Lower lobe of right lung (tissue), 2 donors: ENCODE results near the gene ZCWPW1. TPM values are rescaled to one million over a fixed set of nuclear protein-coding genes. Genes with fewer than 3 reads are reported as not detected.
"Not testable (repeated sequence)": the region's sequence is repeated elsewhere in the genome, so short reads cannot be mapped to it uniquely, and the experiment has no call there.

Experiments used
- ATAC-seq, 2 donors: fragments of 200-7000 bp; cut with Tn5 transposase; one replicate each; pipeline ENCODE4 v1.9.1; 2020 to 2022; ENCODE audit warnings: mild to moderate bottlenecking in 2 of 2, moderate library complexity in 2 of 2
- DNase-seq: peaks from one replicate; pipeline ENCODE4 v3.0.0-alpha.2; 2020
- H3K27ac ChIP-seq: fragments of 200-600 bp; one replicate; pipeline ENCODE4 v1.8.0; 2022
- H3K27me3 ChIP-seq: fragments of 200-600 bp; one replicate; pipeline ENCODE4 v1.8.0; 2022; ENCODE audit warnings: low read depth
- H3K36me3 ChIP-seq: fragments of 200-600 bp; one replicate; pipeline ENCODE4 v1.8.0; 2022; ENCODE audit warnings: mild to moderate bottlenecking
- H3K4me1 ChIP-seq: fragments of 200-600 bp; one replicate; pipeline ENCODE4 v1.8.0; 2022
- H3K4me3 ChIP-seq: fragments of 200-600 bp; one replicate; pipeline ENCODE4 v1.8.0; 2022; ENCODE audit warnings: mild to moderate bottlenecking
- H3K9me3 ChIP-seq: fragments of 200-600 bp; one replicate; pipeline ENCODE4 v1.8.0; 2022
- intact Hi-C: fragments of 100-400 bp; cut with DNase I; formaldehyde crosslinking; loops from one replicate; pipeline ENCODE4 v1.11.0; 2022
- total RNA-seq: library from RNA; stranded (reverse); fragmentation: NEBNext Ultra II Directional; extraction: Animal tissue kit (Norgen Biotek cat#: 25700); gene quantifications from one replicate; pipeline ENCODE4 v1.2.1, GENCODE V29; 2021
- TF ChIP-seq, protein P1 (sequence below): fragments of 200-600 bp; IDR thresholded peaks from one replicate; pipeline ENCODE4 v1.8.0; 2022; ENCODE audit warnings: antibody characterized with exemption, mild to moderate bottlenecking
- donor health status: DM: no; HTN: yes; CAD: no; lungs with severe emphysema.

Gene ZCWPW1
- total RNA-seq, 1 donor from 2014 or later: 4.9 TPM

DNA sequence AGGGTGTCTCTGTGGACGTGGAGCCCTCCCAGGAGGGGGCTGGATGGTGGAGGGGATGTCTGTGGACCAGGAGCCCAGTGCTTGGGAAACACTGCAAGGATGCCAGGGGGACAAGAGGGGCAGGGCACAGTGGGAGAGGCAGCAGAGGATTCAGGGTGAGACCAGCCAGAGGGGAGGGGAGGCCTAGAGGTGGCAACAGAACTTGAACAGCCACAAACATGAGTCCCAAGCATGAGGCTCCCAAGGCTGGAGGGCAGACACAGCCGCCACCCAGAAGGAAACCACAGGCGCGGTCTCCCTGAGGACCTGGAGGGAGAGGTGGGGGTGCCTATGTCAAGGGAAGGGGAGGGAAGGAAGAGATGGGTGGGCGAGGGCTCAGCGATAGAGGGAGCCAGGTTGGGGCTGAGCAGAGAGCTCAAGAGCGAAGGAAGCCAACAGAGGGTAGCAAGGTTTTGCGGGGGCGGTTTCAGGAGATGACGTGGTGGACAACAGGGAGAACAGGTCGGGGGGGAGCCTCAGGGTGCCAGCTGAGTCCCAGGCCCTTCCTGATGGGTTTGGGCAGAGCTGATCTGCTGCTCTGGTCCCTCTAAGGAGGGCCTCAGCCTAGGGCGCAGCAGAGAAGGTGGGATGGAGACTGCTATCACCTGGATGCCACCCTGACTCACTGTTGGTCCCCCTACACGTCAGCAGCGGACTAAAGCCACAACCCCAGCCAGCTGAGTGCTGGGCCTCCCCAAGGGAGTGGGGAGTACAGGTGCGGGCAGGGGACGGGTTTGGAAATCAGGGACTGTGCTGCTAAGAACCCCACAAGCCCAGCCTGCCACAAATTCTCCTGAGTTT is 61.9 kb downstream of the ZCWPW1 start:
- ATAC-seq (no peak), DNase-seq (peak; percentile 39)
- TF ChIP-seq, protein P1, sequence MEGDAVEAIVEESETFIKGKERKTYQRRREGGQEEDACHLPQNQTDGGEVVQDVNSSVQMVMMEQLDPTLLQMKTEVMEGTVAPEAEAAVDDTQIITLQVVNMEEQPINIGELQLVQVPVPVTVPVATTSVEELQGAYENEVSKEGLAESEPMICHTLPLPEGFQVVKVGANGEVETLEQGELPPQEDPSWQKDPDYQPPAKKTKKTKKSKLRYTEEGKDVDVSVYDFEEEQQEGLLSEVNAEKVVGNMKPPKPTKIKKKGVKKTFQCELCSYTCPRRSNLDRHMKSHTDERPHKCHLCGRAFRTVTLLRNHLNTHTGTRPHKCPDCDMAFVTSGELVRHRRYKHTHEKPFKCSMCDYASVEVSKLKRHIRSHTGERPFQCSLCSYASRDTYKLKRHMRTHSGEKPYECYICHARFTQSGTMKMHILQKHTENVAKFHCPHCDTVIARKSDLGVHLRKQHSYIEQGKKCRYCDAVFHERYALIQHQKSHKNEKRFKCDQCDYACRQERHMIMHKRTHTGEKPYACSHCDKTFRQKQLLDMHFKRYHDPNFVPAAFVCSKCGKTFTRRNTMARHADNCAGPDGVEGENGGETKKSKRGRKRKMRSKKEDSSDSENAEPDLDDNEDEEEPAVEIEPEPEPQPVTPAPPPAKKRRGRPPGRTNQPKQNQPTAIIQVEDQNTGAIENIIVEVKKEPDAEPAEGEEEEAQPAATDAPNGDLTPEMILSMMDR: no peak
- Histone ChIP-seq H3K4me3 (no peak overlapping the region), H3K27me3 (no peaks in the 10 kb centered on the region), H3K4me1 (peaks cover 14% of the 10 kb centered on the region), H3K9me3 (no peaks in the 10 kb centered on the region), H3K27ac (peak overlapping the region; percentile 58), H3K36me3 (peaks cover 38% of the 10 kb centered on the region)
- intact Hi-C loops: no loop called here

DNA sequence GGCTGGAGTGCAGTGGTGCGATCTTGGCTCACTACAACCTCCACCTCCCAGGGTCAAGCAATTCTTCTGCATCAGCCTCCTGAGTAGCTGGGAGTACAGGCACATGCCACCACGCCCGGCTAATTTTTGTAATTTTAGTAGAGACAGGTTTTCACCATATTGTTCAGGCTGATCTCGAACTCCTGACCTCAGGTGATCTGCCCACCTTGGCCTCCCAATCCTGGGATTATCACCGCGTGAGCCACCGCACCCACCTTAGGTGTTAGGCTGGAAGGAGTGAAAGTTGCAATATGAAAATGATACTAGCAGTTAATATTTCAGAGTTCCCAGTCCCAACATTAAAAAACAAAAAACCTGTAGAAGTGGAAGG is 62.5 kb downstream of the ZCWPW1 start:
- H3K4me3 ChIP-seq, intact Hi-C loops, H3K9me3 ChIP-seq, ATAC-seq, H3K27me3 ChIP-seq: not testable (repeated sequence)
- DNase-seq: peak; percentile 13
- peak overlapping the region; percentile 58 for H3K27ac ChIP-seq
- H3K4me1 ChIP-seq: peaks cover 12% of the 10 kb centered on the region
- H3K36me3 ChIP-seq: peaks cover 45% of the 10 kb centered on the region

DNA sequence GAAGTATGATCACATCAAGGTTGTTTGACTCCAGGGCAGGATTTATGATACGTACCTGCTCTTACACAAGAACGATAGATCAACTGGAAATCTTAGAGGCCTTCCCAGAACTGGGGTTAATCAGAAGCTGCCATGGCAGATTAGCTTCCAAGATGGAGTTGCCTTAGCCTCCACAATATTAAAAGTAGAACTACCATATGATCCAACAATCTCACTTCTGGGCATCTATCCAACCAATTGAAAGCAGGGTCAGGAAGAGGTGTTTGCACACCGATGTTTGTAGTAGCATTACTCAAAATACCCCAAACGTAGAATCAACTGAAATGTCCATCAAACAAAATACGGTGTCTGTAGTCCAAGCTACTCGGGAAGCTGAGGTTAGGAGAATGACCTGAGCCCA is 64.0 kb downstream of the ZCWPW1 start:
- no peak overlapping the region for H3K4me3 ChIP-seq
- H3K27me3 ChIP-seq: no peaks in the 10 kb centered on the region
- H3K4me1 ChIP-seq: peaks cover 6% of the 10 kb centered on the region
- DNase-seq: no peak
- ATAC-seq: no peak
- no peaks in the 10 kb centered on the region for H3K9me3 ChIP-seq
- H3K36me3 ChIP-seq: peaks cover 60% of the 10 kb centered on the region
- TF ChIP-seq, protein P1: no peak
- intact Hi-C loops: no loop called here
- H3K27ac ChIP-seq: no peak overlapping the region

DNA sequence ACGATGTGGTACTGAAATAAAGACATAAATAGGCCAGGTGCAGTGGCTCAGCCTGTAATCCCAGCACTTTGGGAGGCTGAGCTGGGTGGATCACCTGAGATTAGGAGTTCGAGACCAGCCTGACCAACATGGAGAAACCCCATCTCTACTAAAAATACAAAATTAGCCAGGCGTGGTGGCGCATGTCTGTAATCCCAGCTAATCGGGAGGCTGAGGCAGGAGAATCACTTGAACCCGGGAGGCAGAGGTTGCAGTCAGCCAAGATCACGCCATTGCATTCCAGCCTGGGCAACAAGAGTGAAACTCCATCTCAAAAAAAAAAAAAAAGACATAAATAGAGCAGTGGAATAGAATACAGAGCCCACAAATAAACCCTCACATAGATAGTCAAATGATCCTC is 64.7 kb downstream of the ZCWPW1 start:
- H3K9me3 ChIP-seq, H3K4me3 ChIP-seq, DNase-seq, intact Hi-C loops, H3K27ac ChIP-seq, H3K27me3 ChIP-seq, H3K4me1 ChIP-seq, ATAC-seq: not testable (repeated sequence)
- H3K36me3 ChIP-seq: peaks cover 66% of the 10 kb centered on the region

DNA sequence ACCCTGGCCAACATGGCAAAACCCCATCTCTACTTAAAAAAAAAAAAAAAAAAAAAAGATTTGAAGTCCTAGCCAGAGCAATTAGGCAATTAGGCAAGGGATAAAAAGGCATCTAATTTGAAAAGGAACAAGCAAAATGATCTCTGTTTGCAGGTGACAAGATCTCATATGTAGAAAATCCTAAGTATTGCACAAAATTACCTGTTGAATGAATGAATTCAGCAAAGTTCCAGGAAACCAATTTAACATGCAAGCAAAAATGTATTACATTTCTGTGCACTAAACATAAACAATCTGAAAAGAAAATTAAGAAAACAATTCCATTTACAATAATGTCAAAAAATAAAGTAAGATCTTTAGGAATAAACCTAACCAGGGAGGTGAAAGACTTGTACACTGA is 65.4 kb downstream of the ZCWPW1 start:
- H3K27me3 ChIP-seq: no peaks in the 10 kb centered on the region
- TF ChIP-seq, protein P1: no peak
- no peak for DNase-seq
- H3K9me3 ChIP-seq: no peaks in the 10 kb centered on the region
- no peak for ATAC-seq
- H3K4me1 ChIP-seq: peaks cover 6% of the 10 kb centered on the region
- H3K4me3 ChIP-seq: no peak overlapping the region
- intact Hi-C loops: no loop called here
- H3K27ac ChIP-seq: no peak overlapping the region
- peaks cover 71% of the 10 kb centered on the region for H3K36me3 ChIP-seq

DNA sequence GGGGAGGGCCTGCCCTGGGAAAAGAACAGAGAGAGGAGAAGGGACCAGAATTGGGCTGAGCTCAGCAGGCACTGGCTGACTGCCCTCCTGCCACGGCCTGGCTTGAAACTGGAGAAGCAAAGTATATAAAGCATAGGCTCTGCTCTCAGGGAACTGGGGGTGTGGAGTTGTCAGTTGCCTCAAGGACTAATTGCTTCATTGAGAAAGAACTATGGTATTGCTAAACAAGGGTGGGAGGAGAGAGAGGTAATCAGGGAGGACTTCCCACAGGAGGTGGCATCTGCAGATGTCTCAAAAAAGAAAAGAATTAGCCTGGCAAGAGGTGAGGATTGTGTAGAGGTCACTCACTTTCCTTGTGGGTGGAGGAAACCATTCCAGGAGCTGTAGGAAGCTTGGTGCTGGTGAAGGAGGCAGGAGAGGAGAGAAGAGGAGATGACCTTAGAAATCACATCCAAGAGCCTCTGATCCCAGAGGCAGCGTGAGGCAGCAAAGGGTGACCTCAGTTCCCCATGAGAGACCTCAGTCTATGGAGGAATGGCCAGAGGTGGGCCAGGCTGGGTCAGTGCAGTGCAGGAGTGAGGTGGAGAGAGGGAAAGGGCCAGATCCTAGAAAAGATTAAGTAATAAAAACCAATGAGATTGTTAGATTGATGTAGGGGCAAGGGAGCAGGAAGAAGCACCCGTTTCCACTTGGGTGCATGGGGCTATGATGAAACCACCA is 68.2 kb downstream of the ZCWPW1 start:
- TF ChIP-seq, protein P1: no peak
- Histone ChIP-seq H3K9me3 (no peaks in the 10 kb centered on the region), H3K27ac (no peak overlapping the region), H3K4me3 (no peak overlapping the region), H3K27me3 (no peaks in the 10 kb centered on the region), H3K4me1 (no peaks in the 10 kb centered on the region), H3K36me3 (peaks cover 95% of the 10 kb centered on the region)
- DNase-seq (peak; percentile 24), ATAC-seq (no peak)
- intact Hi-C loops: no loop called here
